Stimulated activated CD8-positive, alpha-beta memory T cell treated with anti-CD3 and anti-CD28 coated beads, Interleukin-7, amount 100 ng/mL, for 48 hours (primary cell): ENCODE data around the gene NDUFAF5.
"Not testable (repeated sequence)": the region's sequence is repeated elsewhere in the genome, so short reads cannot be mapped to it uniquely, and the experiment has no call there.

Experiments
- DNase-seq, 2 donors: peaks; one replicate each; pipeline ENCODE4 v3.0.0-alpha.2; 2020; ENCODE audit warnings: low read depth in 1 of 2; ENCODE audit errors: extremely low read depth in 1 of 2

The NDUFAF5 gene, protein sequence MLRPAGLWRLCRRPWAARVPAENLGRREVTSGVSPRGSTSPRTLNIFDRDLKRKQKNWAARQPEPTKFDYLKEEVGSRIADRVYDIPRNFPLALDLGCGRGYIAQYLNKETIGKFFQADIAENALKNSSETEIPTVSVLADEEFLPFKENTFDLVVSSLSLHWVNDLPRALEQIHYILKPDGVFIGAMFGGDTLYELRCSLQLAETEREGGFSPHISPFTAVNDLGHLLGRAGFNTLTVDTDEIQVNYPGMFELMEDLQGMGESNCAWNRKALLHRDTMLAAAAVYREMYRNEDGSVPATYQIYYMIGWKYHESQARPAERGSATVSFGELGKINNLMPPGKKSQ

DNA sequence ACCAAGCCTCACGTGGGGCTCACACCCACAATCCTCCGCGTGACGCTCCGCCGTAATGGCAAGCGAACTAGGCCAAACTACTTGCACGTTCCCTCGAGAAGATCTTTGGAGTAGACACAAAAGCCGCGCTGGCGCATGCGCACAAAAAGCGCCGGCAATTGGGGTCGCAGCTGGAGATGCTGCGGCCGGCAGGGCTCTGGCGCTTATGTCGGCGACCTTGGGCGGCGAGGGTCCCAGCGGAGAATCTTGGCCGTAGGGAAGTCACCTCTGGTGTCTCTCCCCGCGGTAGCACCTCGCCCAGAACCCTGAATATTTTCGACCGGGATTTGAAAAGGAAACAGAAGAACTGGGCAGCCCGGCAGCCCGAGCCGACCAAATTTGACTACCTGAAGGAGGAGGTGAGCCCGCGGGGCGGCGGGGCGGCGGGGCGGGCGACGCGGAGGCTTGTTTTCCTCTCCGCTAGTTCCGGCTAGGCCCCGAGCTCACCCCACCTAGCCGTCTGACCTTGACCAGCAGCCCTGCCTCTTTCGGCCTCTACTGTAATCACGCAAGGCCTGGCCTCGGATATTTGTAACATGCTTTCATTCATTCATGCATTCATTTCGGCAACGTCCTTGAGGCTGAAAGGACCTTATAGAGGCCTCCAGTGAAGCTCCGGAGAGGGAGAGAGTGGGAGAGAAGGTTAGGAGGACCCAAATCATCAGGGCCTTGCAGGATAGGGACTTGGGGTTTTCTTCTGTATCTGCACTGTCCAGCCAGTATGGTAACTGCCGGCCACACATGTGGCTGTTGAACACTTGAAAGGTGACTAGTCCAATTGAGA, at the start of gene NDUFAF5, which contains the start of gene ESF1:
Gene NDUFAF5 (plus strand): TSS at position 136 of the 823 bp plus-strand sequence. CDS start 41 bp downstream, at position 177.
Gene ESF1 (minus strand): TSS at position 27 of the 823 bp plus-strand sequence. CDS start 1,779 bp downstream, outside the sequence.
- peak; percentile 79 to 90 for DNase-seq

DNA sequence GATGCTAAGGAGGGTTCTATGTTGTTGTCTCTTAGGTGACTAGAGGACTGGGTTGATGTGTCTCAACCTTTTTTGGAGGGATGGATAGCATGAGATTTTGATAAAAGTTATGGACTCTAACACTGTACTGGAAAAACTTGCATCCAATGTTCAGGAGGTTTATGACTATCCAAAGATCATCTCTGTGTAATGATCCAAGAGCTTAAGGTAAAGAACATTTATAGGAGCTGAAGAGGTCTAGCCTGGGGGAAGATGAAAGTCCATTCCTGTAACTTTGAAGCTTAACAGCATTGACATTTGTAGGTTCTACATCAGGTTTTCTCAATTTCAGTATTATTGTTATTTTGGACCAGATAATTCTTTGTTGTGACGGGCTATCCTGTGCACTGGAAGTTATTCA, 49.0 kb upstream of the NDUFAF5 start:
- DNase-seq, result no peak

DNA sequence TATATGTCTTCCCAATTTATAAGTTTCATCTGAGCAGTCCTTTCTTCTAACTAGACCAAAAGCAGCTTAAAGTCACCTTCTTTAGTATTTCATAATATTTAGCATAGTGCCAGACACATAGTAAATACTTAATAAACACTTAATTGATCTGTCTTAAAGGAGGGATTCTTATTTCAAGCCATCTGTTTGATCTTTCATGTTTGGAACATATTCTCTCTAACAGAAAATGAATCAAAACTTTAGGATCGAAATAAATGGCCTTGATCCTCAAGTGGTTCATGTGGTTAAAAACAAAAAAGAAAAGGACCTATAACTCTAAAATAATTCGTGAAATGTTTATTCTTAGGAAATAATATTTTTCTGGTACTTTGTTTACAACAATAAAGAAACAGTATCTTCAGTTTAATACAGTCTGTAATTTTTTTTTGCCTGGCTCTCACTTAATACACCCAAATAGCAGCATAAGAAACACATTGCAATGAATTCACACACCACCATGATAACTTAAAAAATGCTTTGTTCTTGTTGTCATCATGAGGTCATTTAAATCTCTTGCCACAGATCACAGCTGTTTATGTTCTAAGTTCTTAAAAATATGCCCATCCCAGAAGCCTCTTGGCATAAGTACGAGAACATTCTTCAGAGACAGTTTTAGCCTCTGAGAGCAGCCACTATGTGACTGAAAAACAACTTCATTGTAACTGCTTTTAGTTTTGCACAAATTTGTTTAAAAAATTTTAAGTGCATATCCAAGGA, 48.2 kb upstream of the NDUFAF5 start:
- no peak for DNase-seq

DNA sequence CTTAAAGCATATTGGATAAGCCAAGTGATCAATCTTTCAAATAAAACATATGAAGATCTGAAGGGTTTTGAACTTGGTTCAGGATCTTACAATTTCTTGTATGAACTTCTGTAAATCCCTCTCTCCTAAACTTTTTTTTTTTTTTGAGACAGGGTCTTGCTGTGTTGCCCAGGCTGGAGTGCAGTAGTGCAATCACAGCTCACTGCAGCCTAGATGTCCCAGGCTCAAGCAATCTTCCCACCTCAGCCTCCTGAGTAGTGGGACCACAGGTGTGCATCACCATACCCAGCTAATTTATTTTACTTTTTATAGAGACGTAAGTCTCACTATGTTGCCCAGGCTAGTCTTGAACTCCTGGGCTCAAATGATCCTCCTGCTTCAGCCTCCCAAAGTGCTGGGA, 46.6 kb upstream of the NDUFAF5 start:
- DNase-seq, result not testable (repeated sequence)

DNA sequence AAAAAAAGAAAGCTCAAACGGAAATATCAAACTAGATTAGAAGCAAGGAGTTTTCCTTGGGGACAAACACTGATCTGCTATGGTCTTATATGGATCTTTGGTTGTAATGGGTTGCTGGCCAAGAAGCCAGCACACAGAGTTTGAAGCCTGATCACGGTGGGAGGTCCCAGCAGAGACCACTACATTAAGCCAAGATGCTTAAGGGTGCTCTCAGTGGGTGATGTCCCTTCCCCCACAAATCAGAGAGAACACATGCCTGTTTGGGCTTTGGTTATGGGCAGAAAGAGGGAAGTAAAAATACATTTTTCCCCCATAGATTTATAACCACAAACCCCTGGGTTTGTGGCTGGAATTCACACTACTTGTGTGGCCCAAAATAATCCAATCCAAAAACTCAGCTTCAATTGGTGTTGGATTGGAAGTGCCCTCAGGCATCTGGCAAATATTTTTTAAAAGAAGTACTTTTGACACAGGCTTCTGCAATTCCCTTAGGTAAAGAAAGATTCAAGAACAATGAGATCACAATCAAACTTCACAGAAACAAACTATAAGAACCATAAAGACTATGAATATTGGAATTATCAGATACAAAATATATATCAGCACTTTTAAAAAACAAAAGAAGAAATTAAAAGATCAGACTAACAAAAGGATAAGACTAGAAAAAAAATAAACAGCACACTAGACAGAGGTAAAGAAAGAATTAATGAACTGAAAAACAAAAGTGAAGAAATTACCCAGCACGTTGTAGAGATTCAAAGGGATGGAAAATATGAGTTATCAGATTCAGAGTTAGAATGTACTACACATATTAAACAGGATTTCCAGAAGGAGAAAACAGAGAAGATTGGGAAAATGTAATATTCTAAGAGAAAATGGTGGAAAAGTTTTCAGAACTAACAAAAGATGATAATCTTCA, 44.8 kb upstream of the NDUFAF5 start:
- no peak for DNase-seq

DNA sequence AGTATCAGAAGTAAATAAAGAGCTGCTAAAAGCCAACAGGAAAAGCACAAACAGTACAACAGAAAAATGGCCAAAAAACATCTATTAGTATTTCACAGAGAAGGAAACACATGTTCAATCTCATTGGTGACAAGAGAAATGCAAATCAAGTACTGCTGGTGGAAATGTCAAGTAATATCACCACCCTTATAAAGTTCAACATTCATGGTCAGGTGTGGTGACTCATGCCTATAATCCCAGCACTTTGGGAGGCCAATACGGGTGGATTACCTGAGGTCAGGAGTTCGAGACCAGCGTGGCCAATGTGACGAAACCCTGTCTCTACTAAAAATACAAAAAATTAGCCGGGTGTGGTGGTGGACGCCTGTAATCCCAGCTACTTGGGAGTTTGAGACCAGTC, 42.9 kb upstream of the NDUFAF5 start:
- no peak for DNase-seq

DNA sequence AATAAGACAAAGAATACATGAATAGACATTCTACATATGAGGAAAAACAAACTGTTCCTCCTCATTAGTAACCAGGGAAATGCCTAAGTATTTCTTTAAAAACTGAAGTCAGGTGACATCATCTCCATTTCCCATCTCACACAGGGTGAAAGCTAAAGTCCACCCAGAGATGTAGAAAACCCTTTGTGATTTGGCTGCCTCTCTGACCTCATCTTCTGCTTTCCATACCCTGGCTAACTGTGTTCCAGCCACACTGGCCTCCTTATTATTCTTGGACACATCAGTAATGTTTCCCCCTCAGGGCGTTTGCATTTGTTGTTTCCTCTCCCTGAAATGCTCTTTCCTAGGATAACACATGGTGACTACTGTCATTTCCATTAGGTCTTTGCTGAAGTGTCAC, 40.5 kb upstream of the NDUFAF5 start:
- no peak for DNase-seq

DNA sequence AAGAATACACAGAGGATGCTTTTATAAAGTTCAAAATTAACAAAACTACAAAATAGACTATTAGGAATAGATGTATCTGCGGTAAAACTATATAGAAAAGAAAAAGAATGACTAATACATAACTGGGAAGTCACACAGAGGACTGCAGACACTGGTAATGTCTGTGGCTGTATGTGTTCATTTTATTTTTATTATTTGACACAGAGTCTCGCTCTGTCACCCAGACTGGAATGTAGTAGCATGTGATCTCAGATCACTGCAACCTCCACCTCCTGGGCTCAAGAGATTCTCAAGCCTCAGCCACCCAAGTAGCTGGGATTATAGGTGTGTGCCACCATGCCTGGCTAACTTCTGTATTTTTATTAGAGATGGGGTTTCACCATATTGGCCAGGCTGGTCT, 39.0 kb upstream of the NDUFAF5 start:
- DNase-seq, result no peak

DNA sequence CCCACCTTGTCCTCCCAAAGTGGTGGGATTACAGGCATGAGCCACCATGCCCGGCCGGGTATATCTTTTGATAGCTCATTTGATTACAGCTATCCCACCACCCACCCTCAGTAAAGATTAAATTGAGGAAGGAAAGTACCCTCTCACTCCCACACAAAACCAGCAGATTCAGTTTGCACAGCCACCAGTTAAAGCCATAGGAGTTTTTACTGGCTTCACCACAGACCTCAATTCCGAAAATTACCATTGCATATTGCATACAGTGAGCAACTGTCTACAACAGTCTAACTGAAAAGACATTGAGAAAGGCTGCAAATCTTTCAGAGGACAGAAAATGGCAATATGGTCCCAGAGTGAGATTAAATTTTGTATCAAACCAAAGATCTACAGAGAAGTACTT, 35.0 kb upstream of the NDUFAF5 start:
- DNase-seq, result no peak

DNA sequence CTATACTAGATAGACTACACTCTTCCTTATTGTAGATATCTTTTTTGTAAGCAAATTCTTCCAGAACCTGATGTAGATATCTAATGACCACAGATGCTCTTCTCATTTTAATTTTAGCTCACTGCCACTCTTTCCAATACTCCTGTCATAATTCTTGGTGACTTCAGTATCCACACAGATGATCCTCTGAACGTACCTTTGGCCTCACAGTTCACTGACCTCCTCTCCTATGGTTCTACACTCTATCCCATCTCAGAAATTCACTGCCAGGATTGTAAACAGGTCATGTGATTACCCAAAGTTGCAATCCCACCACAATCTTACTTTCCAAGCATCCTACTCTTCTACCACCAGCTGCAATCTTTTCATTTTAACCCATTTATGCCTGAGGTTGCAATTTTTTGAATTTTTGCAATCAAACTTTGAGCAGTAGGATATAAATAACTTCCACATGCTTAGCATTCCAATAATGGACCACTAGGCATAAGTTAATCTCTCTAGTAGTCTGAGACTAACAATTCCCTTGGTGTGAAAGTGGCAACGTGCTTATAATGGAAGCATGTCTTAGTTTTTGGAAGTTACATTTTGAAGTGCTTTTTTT, 31.3 kb upstream of the NDUFAF5 start:
- no peak for DNase-seq

DNA sequence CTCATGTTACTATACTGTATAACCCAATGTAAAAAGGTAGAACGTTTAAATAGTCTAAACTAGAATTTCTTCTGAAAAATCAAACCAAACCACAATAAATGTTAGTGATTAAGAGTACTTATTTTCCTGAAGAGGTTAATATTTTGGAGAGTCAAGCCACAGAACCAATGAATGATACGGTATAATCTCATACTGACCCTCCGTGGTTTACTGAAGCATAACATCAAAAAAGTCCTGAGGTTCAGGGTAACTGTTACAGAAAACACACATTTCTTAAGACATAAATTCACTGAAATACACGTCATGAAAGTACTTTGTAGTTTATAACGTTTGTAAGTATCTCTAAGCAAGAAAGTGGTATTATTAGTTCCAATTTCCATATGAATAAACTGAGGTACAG, 29.0 kb upstream of the NDUFAF5 start:
- DNase-seq, result no peak

DNA sequence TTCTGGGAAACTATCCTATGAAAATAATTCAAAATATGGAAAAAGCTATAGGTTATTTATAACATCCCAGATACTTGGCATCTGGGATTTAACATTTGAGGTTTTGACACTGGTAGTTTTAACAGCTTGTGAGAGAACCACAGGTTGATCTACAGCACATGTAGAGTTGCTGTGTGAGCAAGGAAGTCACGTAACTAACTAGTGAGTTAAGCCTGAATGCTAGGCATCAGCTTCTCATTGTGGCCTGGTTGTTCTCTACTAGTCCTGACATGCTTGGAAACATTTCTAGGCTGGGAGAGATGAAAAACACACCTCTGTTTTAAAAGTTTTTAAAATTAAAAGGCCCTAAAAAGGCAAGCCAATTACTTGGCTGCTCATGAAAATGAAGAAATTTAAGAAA, 28.3 kb upstream of the NDUFAF5 start:
- DNase-seq, result no peak

DNA sequence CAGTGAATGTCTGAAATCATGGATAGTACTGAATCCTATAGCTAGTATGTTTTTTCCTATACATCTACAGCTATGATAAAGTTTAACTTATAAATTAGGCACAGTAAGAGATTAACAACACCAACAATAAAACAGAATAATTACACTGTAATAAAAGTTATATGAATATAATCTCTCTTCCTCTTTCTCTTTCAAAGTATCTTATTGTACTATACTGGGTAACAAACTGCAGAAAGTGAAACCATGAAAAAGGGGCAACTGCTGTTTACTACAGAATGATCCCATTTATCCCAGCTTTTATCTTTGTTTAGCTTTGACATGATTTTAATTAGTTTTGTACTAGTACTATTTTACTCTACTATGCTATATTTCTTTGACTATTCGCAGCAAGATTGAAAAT, 25.9 kb upstream of the NDUFAF5 start:
- no peak for DNase-seq

DNA sequence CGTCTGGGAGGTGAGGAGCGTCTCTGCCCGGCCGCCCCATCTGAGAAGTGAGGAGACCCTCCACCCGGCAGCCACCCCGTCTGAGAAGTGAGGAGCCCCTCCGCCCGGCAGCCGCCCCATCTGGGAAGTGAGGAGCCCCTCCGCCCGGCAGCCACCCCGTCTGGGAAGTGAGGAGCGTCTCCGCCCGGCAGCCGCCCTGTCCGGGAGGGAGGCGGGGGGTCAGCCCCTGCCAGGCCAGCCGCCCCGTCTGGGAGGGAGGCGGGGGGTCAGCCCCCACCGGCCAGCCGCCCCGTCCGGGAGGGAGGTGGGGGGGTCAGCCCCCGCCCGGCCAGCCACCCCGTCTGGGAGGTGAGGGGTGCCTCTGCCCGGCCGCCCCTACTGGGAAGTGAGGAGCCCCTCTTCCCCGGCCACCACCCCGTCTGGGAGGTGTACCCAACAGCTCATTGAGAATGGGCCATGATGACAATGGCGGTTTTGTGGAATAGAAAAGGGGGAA, 24.3 kb upstream of the NDUFAF5 start:
- not testable (repeated sequence) for DNase-seq

DNA sequence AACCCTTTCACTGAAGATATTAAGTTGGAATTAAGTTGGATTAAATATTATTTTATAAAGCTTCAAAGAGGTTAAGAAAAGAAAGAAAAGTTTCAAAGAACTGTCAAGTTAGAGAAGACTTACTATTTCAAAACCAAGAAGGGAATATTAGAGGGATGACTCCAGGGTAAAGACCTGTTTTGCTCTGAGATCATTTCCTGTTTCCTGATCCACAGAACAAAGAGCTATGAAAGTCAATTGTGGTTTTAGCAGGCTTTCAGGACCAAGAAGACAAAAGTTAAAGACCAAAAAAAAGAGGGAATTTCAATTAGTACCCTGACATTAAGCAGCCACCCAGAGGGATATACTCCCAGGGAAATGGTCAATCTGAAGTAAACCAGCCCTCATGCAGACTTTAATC, 19.5 kb upstream of the NDUFAF5 start:
- no peak for DNase-seq

DNA sequence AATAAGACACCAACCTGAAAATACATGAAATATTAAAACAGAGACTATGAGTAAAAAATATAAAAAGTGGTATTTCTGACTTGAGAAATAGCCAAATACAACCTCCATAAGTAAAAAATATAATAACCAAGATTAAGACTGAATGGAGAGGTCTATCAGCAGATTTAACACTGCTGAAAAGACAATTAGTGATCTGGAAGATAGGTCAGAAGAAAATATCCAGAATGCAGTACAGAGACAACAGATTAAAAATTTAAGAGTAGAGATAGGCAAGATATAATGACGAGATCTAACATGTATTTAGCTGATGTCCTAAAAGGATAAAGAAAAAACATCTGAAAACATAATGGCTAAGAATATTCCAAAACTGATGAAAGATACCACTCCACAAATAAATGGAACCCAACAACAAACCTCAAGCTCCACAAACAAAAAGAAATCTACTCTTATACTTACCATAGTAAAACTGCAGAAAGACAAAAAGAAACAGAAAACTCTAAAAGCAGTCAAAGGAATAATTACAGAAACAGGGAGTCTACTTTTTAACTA, 18.9 kb upstream of the NDUFAF5 start:
- DNase-seq, result no peak

DNA sequence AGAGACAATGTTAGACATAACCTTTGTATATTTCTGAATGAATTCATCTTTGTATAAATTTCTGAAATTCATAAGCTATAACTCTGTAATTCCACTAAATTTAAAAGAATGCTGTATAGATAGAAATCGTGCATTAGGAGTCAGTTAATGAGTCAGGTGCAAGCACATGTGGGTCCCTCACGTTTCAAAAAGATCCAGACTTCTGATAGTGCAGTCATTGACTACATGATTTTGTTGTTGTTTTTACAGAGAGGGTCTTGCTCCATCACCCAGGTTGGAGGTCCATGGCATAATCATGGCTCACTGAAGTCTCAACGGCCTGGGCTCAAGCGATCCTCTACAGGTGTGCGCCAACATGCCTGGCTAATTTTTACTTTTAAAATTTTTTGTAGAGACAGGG, 14.7 kb upstream of the NDUFAF5 start:
- DNase-seq, result no peak

DNA sequence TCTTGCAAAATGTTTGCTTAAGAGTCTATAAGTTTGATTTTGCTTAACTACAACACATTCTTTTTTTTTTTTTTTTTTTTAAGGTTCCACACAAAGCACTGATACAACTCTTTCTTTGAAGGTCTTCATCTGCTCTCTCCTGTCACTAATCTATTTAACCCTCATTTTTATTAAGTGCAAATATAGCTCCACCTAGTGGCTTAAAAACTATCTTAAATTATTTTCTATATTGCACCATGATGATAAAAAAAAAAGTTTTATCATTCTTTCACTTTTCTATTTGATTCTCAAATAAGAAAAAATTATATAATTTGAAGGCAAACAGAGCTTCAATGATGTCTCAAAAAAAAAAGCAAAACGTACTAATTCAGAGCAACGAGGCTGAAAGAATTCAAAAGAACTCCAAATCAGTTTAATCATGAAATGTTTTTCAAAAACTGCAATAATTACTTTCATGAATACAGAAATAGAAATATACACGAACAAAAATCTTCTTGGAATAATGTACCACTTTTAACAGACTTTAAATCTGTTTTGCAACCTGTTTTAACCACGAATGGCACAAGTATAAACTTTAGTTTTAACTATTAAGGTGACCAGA, 12.9 kb upstream of the NDUFAF5 start:
- no peak for DNase-seq

DNA sequence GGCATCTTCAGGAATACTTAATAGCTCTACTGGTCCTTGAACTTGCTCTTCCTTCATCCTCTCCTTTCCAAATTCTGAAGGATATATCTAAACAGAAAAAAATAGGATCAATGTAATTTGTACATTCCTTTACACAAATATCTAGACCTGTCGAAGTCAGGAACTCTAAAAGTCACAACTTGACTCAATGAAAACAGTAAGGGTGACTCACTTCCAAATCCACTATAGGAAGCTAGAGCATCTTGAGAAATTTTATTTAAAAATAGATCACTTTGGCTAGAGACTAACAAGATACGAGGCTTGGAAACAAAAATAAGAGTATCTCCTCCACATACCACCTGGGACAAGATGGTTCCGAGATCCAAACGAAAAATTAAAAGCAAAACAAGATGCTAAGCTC, 12.3 kb upstream of the NDUFAF5 start:
- no peak for DNase-seq
